Liver (tissue), 9 donors: ENCODE results near the gene ANKRD45. TPM values are rescaled to one million over a fixed set of nuclear protein-coding genes. Genes with fewer than 3 reads are reported as not detected.
A peak's percentile ranks its signal among the peaks of the same experiment; 100 is the strongest.

Experiments used
- DNase-seq: peaks from one replicate; pipeline ENCODE4 v3.0.0-alpha.2; 2017; ENCODE audit warnings: low spot score
- H3K27ac ChIP-seq, 2 donors: one replicate each; pipeline ENCODE4 v1.7.0; 2013; ENCODE audit warnings: inconsistent platforms in 2 of 2, low read length in 2 of 2, control low read depth in 1 of 2, low read depth in 1 of 2, mild to moderate bottlenecking in 1 of 2
- H3K27me3 ChIP-seq, 4 donors: one replicate each; pipeline versions ENCODE4 v1.6.1 to v1.7.0; 2013; ENCODE audit warnings: low read length in 3 of 4, inconsistent platforms in 1 of 4, mild to moderate bottlenecking in 1 of 4, moderate library complexity in 1 of 4; ENCODE audit not compliant: control insufficient read depth in 4 of 4, insufficient read depth in 4 of 4
- H3K36me3 ChIP-seq, 4 donors: one replicate each; pipeline versions ENCODE4 v1.6.1 to v1.7.0; 2013; ENCODE audit warnings: low read length in 3 of 4, mild to moderate bottlenecking in 3 of 4, low read depth in 1 of 4, moderate library complexity in 1 of 4; ENCODE audit not compliant: control insufficient read depth in 4 of 4, insufficient read depth in 3 of 4
- H3K4me1 ChIP-seq, 4 donors: one replicate each; pipeline versions ENCODE4 v1.6.1 to v1.7.0; 2013; ENCODE audit warnings: low read length in 3 of 4, mild to moderate bottlenecking in 3 of 4, moderate library complexity in 1 of 4; ENCODE audit not compliant: control insufficient read depth in 4 of 4, insufficient read depth in 4 of 4
- H3K4me3 ChIP-seq, 3 donors: one replicate each; pipeline versions ENCODE4 v1.6.1 to v1.7.0; 2013; ENCODE audit warnings: low read length in 3 of 3, control low read depth in 1 of 3, low read depth in 1 of 3, mild to moderate bottlenecking in 1 of 3
- H3K9ac ChIP-seq, 2 donors: one replicate each; pipeline ENCODE4 v1.7.0; 2013; ENCODE audit warnings: low read length in 2 of 2, mild to moderate bottlenecking in 2 of 2, moderate library complexity in 2 of 2, control low read depth in 1 of 2, low read depth in 1 of 2
- H3K9me3 ChIP-seq, 4 donors: one replicate each; pipeline versions ENCODE4 v1.6.1 to v1.7.0; 2013; ENCODE audit warnings: low read length in 3 of 4; ENCODE audit not compliant: control insufficient read depth in 4 of 4
- ATF3 ChIP-seq: IDR thresholded peaks from 2 replicates; pipeline ENCODE4 v1.6.1; 2016; ENCODE audit warnings: antibody characterized with exemption
- CTCF ChIP-seq: fragments of 150-350 bp; IDR thresholded peaks from 2 replicates; pipeline ENCODE4 v1.5.1; 2017; ENCODE audit warnings: improper control_type of control experiment, low read depth, low read length; ENCODE audit not compliant: missing input control
- EGR1 ChIP-seq, 2 donors: IDR thresholded peaks; 2 replicates each; pipeline ENCODE4 v1.6.1; 2016 to 2018; ENCODE audit warnings: antibody characterized with exemption in 2 of 2, low read depth in 2 of 2
- FOXA1 ChIP-seq: IDR thresholded peaks from 2 replicates; pipeline ENCODE4 v1.6.1; 2016; ENCODE audit warnings: antibody characterized with exemption
- FOXA2 ChIP-seq: IDR thresholded peaks from 2 replicates; pipeline ENCODE4 v1.6.1; 2016; ENCODE audit warnings: antibody characterized with exemption
- GABPA ChIP-seq, 2 donors: IDR thresholded peaks in 1 of 2; conservative IDR thresholded peaks in 1 of 2; 2 replicates each; pipeline ENCODE4 v1.6.1; 2016; ENCODE audit warnings: antibody characterized with exemption in 2 of 2, mild to moderate bottlenecking in 1 of 2, moderate library complexity in 1 of 2
- HNF4A ChIP-seq, 2 donors: conservative IDR thresholded peaks; 2 replicates each; pipeline ENCODE4 v1.6.1; 2016; ENCODE audit warnings: antibody characterized with exemption in 2 of 2, mild to moderate bottlenecking in 2 of 2
- HNF4G ChIP-seq: IDR thresholded peaks from 2 replicates; pipeline ENCODE4 v1.6.1; 2016; ENCODE audit warnings: antibody characterized with exemption
- JUND ChIP-seq, 2 donors: IDR thresholded peaks; 2 replicates each; pipeline ENCODE4 v1.6.1; 2016; ENCODE audit warnings: antibody characterized with exemption in 2 of 2
- MAX ChIP-seq: IDR thresholded peaks from 2 replicates; pipeline ENCODE4 v1.6.1; 2016; ENCODE audit warnings: antibody characterized with exemption
- NR2F2 ChIP-seq: IDR thresholded peaks from 2 replicates; pipeline ENCODE4 v1.6.1; 2016; ENCODE audit warnings: antibody characterized with exemption
- RAD21 ChIP-seq, 2 donors: IDR thresholded peaks; 2 replicates each; pipeline ENCODE4 v1.6.1; 2016; ENCODE audit warnings: antibody characterized with exemption in 2 of 2, mild to moderate bottlenecking in 2 of 2
- REST ChIP-seq: IDR thresholded peaks from 2 replicates; pipeline ENCODE4 v1.6.1; 2016; ENCODE audit warnings: antibody characterized with exemption, mild to moderate bottlenecking
- RXRA ChIP-seq, 2 donors: IDR thresholded peaks; 2 replicates each; pipeline ENCODE4 v1.6.1; 2017 to 2018; ENCODE audit warnings: antibody characterized with exemption in 2 of 2, mild to moderate bottlenecking in 1 of 2
- SP1 ChIP-seq: IDR thresholded peaks from 2 replicates; pipeline ENCODE4 v1.6.1; 2018; ENCODE audit warnings: antibody characterized with exemption, mild to moderate bottlenecking
- TAF1 ChIP-seq: conservative IDR thresholded peaks from 2 replicates; pipeline ENCODE4 v1.6.1; 2016; ENCODE audit warnings: antibody characterized with exemption, mild to moderate bottlenecking
- YY1 ChIP-seq: IDR thresholded peaks from 2 replicates; pipeline ENCODE4 v1.6.1; 2016; ENCODE audit warnings: antibody characterized with exemption, mild to moderate bottlenecking
- ZBTB33 ChIP-seq: IDR thresholded peaks from 2 replicates; pipeline ENCODE4 v1.6.1; 2016; ENCODE audit warnings: antibody characterized with exemption
- WGBS: extraction: QIAGEN DNeasy Blood & Tissue Kit; methylation state at CpG from one replicate; pipeline ENCODE4 v1.1.7; 2013; 5-methylcytosine and 5-hydroxymethylcytosine counted together
- polyA plus RNA-seq, 2 donors: library from polyadenylated mRNA; stranded (reverse) in 1 of 2; unstranded in 1 of 2; fragments of 200-250 nt in 1 of 2; fragments of >200 nt in 1 of 2; fragmentation: Nextera tagmentation in 1 of 2; extraction: Ambion mirVana in 1 of 2; gene quantifications; one replicate each; pipeline versions ENCODE4 v1.2.1 to v1.2.3, GENCODE V29; 2013 to 2015
- total RNA-seq, 2 donors: library from RNA; depleted of rRNA; stranded (reverse); fragments of >200 nt; gene quantifications; one replicate each; pipeline ENCODE4 v1.2.3, GENCODE V29; 2014
- donor health status: healthy.
- donor health status: healthy.
- donor health status: healthy.
- donor health status: healthy.
- donor health status: healthy.

Gene ANKRD45
- total and polyA plus RNA-seq, 4 donors = not detected

- peaks cover 5 to 19% (median 14%) of the 10 kb centered on the region in 4 donors for H3K4me1 ChIP-seq
- H3K9ac ChIP-seq = no peak overlapping the region
- 34% methylated on average over 2 of the region's 2 CpGs for whole genome bisulfite sequencing
- TF ChIP-seq RAD21 (IDR thresholded peaks at IDR 0.05) (peak; percentile 47 to 59), FOXA1 (no peak), JUND (IDR thresholded peaks at IDR 0.05) (peak in 1 of 2 donors; percentile 24), GABPA (IDR thresholded peaks at IDR 0.05 in 1 of 2, conservative IDR thresholded peaks at IDR 0.05 in 1 of 2) (peak; percentile 35 to 73), NR2F2 (no peak), ATF3 (peak; percentile 58), MAX (peak; percentile 33), SP1 (peak; percentile 30), TAF1 (no peak), FOXA2 (no peak), EGR1 (IDR thresholded peaks at IDR 0.05; ENCODE audit: low read depth in 2 of 2) (no peak), RXRA (IDR thresholded peaks at IDR 0.05) (peak; percentile 25 to 63), YY1 (peak; percentile 64), ZBTB33 (peak; percentile 36), HNF4A (conservative IDR thresholded peaks at IDR 0.05) (peak; percentile 46 to 59), CTCF (no peak), HNF4G (peak; percentile 10), REST (peak; percentile 17)
- H3K9me3 ChIP-seq = no peaks in the 10 kb centered on the region
- no peak overlapping the region for H3K27ac ChIP-seq
- peaks cover 0 to 4% (median 2%) of the 10 kb centered on the region in 4 donors for H3K36me3 ChIP-seq
- no peak for DNase-seq
- no peaks in the 10 kb centered on the region for H3K27me3 ChIP-seq
- H3K4me3 ChIP-seq = no peak overlapping the region
These were observed 47.6 kb upstream of the ANKRD45 start for GRCh38 chr1:173717238-173717637.
